GM10847 (cell line): Measurements from ENCODE around the gene APOA4.

Experiments used
- POLR2A ChIP-seq: IDR thresholded peaks from 2 replicates; pipeline ENCODE4 v1.6.1; 2011; ENCODE audit not compliant: insufficient read length; ENCODE audit errors: extremely low read depth

Gene APOA4

DNA sequence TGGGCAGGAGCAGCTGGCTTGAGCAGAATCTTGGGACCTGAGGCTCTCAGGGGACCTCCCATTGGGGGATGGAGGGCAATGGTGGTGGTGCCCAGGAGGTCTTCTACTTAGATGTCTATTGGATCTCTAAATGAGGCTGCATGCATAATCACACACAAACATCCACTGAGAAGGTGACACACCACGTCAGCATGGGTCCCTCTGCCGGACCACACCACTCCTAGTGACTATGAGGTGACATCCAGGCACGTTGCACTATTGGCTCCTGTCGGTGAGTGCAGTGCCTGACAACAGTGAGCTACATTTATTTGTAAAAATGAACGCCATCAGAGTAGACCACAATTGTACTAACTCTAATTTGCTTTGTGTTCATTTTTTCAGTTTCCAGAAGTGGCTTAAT is 2.3 kb upstream of the APOA4 start:
- TF ChIP-seq POLR2A: no peak

DNA sequence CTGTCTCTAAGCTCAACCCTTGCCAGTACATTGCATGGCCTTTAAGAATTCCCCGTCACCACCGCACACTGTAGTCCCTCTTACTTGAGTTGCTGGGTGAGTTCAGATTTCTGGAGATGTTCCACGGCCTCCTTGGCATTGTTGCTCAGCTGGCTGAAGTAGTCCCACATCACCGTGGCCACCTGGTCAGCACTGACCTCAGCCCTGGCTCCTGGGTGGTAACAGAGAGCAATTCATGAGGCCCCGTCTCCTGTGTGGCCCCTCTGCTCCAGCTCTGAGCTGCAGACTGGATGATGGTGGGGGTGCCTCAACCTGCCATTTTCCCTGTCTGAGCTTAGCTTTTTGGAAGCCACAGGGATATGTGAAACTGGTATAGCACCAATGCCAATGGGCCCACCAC is 529 bp downstream of the APOA4 start:
- TF ChIP-seq POLR2A: no peak

DNA sequence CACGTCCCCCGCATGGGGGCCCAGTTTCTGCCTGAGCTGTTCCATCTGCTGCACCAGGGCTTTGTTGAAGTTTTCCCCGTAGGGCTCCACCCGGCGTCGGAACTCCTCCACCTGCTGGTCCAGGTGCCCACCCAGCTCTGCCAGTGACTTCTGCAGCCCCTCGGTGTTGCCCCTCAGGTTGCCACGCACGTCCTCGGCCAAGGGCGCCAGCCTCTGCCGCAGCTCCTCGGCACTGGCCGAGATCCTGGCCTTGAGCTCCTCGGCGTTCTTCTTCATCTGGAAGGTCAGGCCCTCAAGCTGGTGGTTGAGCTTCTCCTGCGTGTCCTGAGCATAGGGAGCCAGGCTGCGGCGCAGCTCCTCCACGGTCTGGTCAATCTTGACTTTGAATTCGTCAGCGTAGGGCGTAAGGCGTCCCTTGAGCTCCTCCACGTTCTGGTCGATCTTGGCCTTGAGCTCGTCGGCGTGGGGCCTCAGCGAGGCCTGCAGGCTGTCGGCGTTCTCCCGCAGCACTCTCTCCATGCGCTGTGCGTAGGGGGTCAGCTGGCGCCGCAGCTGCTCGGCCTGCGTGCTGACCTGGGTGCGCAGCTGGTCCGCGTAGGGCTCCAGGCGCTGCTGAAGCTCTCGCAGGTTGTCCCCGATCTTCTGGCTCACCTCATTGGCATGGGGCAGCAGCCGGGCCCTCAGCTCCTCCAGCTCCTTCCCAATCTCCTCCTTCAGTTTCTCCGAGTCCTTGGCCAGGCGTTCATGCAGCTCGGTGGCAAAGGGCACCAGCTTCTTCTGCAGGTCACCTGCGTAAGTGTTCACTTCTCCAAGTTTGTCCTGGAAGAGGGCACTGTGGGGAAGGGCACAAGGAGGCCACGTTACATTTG is 1.8 kb downstream of the APOA4 start:
- TF ChIP-seq POLR2A: no peak

DNA sequence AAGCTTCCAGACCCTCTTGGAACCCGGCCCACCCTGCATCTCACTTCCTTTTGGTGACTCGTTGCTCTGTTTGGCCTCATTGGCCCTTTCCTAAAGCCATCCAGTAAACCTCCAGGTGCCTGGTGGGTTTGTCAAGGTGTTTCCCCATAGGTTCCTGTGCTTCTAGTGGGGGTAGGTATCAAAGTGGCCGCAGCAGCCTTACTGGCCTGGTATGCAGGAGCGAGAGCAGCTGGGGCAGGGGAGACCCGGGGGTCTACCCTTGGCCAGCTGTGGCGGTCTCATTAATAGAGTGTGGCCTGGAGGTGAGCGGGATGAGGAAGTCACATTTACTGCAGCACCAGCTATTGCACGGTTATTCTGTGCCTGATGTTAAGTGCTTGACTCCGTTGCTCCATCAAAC is 4.1 kb downstream of the APOA4 start:
- no peak for TF ChIP-seq POLR2A

DNA sequence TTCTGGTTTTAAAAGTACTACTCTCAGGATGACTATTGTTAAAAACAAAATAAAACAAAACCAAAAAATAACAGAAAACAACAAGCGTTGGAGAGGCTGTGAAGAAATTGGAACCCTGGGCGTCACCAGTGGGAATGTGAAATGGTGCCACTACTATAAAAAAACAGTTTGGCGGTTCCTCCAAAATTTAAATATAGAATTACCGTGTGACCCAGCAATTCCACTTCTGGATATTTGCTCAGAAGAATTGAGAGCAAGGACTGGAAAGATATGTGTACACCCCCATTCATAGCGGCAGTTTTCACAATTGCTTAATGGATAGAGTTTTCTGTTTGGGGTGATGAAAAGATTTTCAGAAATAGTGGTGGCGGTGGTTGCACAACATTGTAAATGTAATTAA is 8.6 kb downstream of the APOA4 start:
- TF ChIP-seq POLR2A: no peak

DNA sequence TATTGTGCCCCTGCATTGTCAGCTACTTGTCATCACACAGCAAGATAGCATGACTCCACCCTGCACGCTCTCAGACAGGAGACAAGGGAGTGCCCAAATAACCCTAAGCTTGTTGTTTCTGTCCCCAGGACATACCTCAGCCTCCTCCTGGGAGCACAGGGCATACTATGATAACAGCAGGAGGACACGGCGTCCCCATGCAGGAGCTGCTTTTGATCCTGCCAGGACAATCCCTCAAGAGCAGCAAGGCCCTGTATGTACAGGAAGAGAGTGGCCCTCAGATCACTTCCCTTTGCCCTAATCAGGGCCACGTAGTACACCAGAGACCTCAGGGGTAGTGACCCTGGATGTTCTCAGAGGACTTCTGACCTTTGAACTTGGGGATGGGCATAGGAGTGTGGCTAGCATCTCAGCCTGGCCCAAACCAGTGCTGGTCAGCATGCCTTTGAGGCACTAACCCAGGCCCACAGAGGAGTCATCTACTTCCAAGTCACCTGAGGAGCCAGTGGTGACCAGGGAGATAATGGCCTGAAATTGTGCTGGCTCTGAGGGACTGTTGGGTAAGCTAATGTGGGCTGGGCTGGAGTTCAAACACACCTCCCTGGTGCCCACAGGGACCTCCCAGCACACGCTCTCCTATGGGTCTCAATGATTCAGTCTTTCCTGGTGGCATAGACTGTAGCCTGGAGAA is 9.2 kb downstream of the APOA4 start:
- TF ChIP-seq POLR2A: no peak

DNA sequence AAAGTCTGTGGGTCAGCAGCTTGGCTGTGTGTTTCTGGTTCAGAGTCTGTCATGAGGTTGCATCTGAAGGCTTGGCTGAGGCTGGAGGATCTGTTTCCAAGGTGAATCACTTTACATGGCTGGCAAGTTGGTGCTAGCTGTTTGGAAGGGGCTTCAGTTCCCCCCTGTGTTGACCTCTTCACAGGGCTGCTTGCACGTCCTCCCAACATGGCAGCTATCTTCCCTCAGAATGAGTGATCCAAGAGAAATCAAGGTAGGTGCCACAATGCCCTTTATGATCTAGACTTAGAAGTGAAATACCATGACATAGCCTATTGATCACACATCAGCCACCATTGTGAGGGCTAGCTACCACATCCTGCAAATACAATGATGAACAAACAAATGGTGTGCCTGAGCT is 9.9 kb downstream of the APOA4 start:
- no peak for TF ChIP-seq POLR2A

DNA sequence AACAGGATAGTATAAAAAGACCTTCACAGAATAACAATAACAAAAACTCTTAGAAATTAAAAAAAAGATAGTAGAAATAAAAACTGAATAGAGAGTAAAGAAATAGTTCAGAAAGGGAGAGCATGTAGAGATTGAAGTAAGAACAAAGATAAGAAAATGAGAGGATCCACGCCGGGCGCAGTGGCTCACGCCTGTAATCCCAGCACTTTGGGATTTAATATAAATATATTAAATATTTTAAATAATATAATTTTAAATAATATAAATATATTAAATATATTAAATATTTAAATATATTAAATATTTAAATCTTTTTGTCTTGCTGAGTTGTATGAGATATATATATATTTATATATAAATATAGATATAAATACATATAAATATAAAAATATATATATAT is 11.0 kb downstream of the APOA4 start:
- TF ChIP-seq POLR2A: no peak

DNA sequence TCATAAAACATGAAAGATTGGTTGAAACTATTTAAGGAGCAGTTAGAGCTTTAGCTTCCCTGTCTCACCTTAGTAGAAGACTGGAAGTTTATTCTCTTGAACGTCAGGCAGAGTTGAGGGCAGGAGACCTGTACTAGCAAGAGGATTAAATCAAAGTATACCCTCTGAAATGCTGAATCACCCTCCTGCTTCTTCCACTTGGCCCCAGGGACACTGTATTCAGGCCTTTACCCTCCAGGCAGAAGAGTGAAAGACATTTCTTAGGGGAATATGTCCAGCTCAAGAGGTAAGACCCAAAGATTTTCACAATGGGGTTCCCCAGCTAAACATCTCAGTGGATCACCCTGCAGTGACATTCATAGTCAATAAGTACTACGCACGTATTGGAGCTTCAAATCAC is 11.9 kb downstream of the APOA4 start:
- TF ChIP-seq POLR2A: no peak

DNA sequence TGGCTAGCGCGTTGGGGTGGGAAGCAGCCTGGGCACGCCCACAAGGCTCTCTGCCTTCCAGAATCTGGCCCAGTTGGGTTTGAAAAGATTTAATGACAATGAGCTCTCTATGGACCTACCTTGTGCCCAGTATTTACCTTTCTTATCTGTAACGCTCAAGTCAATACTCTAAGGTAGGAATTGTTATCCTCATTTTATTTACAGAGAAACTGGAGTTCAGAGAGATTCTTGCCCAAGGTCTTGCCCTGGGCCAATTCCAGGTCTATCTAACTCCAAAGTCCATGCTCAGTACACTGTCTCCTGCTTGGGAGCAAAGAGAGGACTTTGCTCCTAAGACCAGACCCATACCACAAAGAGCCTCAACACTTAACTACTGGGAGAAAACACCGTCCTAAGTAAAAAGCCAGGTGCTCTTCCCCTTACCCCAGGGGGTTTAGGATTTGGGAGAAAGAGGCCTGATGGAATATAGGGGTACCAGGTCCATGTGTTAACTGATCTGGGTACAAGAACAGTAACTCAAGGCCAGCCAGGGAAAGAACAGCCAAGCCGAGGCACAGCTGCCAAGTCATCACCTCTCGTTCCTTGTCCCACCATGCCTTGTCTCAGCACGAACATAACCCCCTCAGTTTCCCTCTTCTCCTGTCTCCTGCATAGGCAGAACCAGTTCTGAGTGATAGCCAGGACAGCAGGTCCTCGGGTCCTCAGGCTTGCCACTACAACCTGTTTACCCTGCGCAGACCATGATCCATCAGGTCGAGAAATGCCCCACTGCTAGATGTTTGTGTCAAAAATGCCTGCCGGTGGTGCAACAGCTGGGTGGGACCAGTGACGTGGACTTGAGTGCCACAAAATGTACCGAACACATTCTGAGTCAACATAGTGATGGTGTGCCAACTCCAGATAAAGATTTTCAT is 14.6 kb downstream of the APOA4 start:
- TF ChIP-seq POLR2A: no peak

DNA sequence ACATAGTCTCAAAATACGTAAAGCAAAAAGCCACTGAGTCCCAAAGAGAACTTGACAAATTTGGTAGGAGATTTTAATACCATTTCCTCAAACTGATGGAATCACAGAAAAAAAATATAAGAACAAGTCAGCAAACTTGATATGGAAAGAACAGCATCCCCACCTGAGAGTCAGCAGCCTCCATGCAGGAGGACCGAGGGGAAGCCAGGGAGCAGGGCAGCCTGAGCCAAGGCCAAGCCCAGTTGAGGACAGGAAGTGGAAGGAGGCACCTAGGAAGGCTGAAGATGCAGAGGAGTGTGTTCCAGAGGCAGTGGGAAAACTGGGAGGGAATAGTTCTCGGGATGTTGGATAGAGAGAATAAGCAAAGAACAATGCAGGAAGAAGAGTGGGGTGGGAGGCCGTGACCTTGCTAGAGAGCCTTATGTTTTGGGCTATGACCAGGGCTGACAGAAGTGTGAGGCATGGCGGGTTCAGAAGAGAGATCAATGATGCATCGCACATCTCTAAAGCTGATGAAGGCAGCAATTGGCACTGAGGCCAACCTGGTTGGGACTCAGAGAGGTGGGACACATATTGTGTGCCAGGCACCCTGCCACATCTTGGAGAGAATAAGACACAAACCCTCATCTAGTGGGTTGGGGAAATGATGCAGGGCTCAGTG is 15.4 kb downstream of the APOA4 start:
- TF ChIP-seq POLR2A: no peak

DNA sequence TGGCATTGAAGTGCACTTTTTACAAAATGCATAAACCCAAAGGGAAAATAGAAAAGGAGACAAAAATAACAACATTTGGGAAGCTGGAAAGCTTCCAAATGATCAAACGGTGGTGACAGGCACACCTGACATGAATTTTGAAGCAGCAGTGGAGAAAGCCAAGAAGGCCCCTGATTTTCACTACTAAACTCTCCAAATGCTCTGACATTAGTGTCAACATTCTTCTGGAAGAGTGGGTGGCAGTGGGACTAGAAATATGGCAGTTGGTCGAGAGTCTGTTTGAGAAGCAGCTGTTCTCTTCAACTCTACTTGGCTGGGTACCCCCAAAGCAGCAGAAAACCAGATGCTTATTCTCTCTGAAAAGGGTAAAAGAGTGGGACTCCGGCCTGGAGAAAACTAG is 19.1 kb downstream of the APOA4 start:
- no peak for TF ChIP-seq POLR2A

DNA sequence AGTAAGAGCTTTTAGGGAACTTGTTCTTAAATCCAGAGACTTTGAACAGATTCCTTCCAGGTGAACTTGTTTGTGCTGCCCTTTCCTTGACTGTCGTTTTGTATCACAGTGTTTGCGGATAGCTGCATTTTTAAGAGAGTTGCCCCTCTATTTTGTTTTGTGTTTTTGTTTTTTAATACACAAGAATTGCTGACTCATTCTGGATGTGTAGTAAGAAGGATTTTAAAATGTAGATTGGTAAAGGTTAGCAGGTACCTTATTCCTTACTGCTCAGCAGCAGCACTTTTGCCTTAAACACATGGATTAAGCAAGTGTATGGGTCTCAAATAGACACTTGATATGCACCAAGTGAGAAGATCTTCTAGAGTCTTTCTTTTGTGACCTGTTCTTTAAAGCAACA is 22.5 kb downstream of the APOA4 start:
- TF ChIP-seq POLR2A: no peak

DNA sequence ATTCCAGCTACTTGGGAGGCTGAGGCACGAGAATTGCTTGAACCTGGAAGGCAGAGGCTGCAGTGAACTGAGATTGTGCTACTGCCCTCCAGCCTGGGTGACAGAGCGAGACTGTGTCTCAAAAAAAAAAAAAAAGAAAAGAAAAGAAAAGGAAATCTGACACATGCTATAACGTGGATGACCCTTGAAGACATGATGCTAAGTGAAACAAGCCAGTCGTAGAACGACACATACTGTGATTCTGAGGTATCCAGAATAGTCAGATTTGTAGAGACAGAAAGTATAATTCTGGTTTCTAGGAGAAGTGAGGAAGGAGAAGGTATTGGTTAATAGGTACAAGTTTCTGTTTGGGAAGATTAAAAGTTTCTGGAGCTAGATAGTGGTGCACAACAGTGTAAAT is 24.7 kb downstream of the APOA4 start:
- no peak for TF ChIP-seq POLR2A

DNA sequence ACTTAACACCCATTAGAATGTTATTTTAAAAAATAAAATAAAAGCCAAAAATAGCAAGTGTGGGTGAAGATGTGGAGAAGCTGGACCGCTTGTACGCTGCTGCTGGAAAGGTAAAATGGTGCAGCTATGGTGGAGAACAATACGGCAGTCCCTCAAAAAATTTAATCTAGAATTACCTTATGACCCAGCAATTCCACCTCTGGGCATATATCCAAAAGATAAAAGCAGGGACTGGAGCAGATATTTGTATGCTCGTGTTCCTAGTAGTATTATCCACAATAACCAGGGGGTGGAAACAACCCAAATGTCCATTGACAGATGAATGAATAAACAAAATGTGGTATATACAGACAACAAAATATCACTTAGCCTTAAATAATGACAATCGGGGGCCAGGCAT is 25.3 kb downstream of the APOA4 start:
- no peak for TF ChIP-seq POLR2A
